Myometrial cell (primary cell): ENCODE data around the gene DAZAP1. TPM values are rescaled to one million over a fixed set of nuclear protein-coding genes. Genes with fewer than 3 reads are reported as not detected.

Experiments used
- total RNA-seq: library from RNA; depleted of rRNA; stranded (reverse); fragments of >200 nt; gene quantifications from 2 replicates; pipeline ENCODE4 v1.2.3, GENCODE V29; 2015

Gene DAZAP1
- total RNA-seq, result 96.9 and 103 TPM in 2 replicates

DNA sequence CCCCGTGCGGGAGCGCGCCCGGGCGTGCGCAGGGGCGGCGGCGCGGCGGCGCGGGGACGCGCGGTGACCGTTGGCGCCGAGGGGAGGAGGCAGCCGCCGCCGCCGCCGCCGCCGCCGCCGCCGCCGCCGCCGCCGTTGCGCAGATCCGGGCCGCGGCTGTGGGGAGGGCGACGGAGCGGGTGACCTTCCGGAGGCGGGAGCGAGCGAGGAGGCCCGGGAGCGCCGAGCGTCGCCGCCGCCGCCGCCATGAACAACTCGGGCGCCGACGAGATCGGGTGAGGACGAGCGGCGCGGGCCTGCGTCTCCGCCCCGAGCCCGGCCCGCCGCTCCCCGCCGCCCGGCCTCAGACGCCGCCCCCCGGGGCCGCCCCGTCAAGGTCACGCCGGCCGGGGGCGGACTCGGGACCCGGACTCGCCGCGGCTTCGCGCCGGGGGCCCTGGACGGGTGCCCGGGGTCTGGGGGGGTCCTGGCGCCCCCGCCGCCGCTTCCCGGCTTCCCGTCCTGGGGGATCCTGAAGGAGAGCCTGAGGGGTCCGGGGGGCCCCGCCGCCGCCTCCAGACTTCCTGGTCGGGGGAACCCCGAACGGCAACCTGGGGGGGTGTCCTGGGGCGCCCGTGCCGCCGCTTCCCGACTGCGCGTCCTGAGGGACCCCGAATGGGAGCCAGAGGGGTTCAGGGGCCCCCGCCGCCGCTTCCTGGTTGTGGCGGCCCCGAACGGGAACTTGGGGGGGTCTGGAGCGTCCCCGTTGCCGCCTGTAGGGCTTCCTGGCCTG, at the start of gene DAZAP1:
Gene DAZAP1 (plus strand): TSS at position 59 of the 772 bp plus-strand sequence. CDS start 188 bp downstream, at position 247.

DNA sequence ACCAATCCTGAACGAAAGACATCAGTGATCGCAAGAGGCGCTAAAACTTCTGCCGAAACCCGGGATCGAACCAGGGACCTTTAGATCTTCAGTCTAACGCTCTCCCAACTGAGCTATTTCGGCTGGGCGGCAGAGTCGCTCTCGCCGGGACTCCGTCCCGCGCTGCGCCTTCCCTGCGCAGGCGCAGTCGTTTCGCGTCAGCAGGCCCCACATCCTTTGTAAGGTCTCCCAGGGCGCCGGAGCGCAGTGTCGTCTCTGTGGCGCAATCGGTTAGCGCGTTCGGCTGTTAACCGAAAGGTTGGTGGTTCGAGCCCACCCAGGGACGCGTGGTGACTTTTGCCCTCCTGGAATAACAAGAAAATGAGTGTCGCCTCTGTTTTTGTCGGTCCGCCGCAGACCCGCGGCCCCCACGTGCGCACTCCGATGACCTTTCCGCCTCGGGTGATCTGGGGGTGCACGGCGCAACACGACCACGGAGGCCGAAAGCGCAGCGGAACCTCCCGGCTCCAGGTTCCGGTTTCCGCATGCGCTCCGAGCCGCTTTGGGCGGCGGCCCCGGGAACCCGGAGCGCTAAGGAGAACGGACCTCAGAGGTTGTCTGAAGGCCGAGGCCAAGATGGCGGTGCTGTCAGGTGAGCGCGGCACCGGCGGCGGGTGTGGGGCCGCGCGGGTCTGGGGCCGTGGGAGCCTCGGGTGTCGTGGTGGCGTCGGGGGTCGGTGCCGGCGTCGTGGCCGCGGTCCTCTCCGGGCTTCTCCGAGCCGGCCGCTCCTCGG, 23.9 kb upstream of the DAZAP1 start, which contains the start of gene NDUFS7:
Gene NDUFS7 (plus strand): TSS at position 596 of the 773 bp plus-strand sequence. CDS start 20 bp downstream, at position 616.

DNA sequence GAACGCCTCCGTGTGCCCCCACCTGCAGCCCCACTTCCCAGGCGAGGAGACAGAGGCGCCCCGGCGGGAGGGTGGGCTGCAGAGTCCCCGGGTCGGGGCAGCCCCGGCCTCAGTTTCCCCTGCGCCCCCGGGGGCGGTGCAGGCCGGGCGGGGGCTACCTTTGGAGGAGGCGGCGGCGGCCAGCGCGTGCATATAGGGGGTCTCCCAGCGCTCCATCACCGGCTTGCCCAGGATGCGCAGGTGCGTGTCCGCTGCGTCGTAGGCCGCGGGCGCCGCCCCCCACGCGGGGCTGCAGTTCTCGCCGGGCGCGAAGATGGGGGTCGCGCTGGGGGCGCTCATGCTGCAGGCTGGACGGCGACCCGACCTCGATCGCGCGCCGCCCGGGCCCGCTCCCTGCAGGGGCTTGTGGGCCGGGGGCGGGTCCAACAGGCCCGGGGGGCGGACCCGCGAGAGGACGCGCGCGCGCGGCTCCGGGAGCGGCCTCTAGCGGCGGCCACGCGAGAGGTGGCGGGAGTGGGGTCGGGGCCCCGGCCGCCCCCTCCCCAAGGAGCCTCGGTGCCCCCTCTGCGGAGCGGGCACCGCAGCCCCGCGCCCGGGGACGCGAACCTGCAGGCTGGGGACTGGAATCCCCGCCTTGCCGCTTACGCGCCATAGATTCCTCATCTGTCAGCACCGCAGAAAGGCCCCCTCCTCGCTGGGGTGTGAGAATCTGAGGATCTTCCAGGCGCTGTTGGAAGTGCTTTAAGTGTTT, 6.1 kb upstream of the DAZAP1 start, which contains the start of gene GAMT:
Gene GAMT (minus strand): TSS at position 405 of the 751 bp plus-strand sequence. CDS start 66 bp downstream, at position 339.

DNA sequence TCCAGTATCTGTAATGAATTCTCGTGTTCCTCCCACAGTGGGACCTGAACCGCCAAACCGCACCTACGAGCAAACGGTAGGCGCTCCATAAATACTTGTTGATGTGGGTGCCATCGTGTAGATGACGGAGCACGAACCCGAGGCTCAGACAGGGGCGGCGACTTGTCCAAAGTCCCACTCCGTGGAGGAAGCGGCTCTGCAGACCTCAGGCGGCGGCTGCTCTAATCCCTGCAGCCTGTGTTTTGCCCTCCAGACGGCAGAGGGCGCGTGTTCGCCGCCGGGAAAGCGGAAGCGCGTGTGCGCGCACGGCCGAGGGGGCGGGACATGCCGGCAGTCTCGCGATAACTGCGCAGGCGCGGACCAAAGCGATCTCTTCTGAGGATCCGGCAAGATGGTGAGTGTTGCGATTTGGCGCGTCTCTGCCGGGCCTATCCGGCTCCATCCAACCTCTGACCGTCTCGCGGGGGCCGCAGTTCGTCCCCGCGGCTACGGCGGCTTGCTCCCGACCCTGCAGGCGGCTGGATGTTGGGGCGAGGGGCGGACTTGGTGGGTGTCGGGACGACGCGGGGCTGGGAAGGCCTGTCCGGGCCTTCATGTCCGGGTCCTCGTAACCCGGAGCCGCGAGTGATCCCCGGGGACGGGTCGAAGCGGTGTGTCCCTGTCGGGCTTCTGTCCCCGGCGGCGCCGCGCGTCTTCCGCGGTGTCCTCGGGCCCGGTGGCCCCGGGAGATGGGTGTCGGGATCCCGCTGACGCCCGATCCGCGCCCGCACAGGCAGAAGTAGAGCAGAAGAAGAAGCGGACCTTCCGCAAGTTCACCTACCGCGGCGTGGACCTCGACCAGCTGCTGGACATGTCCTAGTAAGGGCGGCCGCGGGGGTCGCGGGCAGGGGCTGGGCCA, 30.9 kb downstream of the DAZAP1 start, which contains the start of gene RPS15:
Gene RPS15 (plus strand): TSS at position 362 of the 898 bp plus-strand sequence. CDS start 30 bp downstream, at position 392.

DNA sequence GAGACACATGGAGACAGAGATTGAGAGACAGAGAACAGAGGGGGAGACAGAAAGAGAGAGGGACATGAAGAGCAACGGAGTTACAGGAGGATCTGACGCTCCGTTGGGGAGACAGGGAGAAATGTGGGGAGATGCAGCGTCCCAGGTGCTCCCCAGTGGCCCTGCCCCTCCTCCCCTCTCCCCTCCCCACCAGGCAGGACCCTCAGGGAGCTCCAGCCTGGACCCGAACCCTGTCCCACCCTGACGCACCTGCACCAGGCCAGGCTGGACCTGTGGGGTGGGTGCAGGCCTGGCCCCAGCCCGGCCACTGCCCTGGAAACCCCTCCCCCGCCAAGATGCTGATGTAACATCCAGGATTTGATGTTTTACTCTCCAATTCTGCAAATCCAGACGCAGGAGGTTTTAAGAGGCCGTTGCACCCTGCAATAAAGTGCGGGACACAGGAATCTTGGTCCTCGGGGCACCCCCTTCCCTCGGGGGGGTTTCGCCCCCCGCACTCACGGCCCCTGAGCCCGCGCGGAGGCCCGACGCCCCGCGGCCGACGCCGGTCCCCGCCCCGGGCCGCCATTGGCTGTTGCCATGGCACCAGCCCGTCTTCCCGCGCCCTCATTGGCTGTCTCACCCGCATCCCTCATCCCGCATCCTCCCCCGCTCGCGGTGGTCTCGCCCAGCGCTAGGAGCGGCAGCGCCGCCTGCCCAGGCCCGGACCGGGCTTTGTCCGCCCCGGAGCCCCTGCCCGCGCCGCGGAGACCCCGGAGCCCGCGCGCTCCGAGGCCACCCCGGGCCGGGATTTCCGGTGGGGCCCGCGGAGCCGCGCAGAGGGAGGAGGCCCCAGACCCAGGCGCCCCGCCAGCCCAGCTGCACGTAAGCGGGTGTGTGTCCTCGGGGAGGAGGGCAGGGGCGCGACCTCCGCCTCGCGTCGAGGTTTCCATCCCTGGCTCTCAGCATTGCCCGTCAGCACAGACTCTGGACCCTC, 42.4 kb downstream of the DAZAP1 start, which contains the start of gene APC2:
Gene APC2 (plus strand): TSS at position 655 of the 976 bp plus-strand sequence. CDS start 2,881 bp downstream, outside the sequence.

DNA sequence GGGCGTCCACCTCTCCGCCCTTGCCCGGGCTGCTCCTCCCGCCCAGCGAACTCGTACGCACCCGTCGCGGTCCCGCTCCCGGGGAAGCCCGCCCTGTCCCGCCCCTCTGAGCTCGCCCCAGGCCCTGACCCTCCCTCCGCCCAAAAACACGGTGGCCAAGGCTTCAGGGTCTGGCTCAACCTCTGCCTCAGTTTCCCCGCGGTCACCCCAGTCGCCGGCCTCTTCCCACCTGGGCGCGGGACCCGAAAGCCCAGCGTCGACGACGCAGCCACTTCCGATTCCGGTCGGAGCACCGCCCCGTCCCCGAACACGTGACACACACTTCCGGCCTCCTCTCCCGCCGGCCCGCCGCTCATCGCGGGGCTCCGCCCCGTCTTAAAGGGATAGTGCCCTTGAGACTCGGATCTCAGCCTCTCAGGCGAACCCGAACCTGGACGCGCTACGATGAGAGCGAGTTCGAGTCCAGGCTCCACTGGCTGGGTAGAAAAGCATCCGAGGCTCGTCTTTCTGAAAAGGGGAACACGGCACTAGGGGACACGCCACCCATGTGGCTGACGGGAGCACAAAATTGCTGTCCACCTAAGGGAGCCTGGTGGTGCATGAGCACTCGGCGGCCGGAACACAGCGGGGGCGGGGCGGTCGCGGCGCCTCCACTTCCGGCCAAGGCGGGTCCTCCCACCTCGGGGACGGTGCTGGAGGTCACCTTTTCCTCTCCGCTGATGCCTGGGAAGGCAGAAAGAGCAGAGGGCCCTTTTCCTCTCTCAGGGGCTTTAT, 71.7 kb downstream of the DAZAP1 start, which contains the start of gene C19orf25:
Gene C19orf25 (minus strand): TSS at position 282 of the 774 bp plus-strand sequence. CDS start 312 bp downstream, outside the sequence.

Other genes starting within 250 kb of the DAZAP1 start
- 34.9 and 36.0 TPM in 2 replicates for gene SBNO2, start 233.3 kb upstream of the DAZAP1 start, total RNA-seq
- gene STK11, start 201.8 kb upstream of the DAZAP1 start, total RNA-seq, result 75.2 and 81.2 TPM in 2 replicates
- 3.0 and 7.2 TPM in 2 replicates for gene CBARP, start 169.6 kb upstream of the DAZAP1 start, total RNA-seq
- 63.1 and 89.1 TPM in 2 replicates for gene ATP5F1D, start 165.8 kb upstream of the DAZAP1 start, total RNA-seq
- gene MIDN, start 159.0 kb upstream of the DAZAP1 start, total RNA-seq, result 6.2 and 9.5 TPM in 2 replicates
- gene CIRBP, start 138.3 kb upstream of the DAZAP1 start, total RNA-seq, result 242 and 292 TPM in 2 replicates
- gene FAM174C, start 132.1 kb upstream of the DAZAP1 start, total RNA-seq, result 37.2 and 77.3 TPM in 2 replicates
- gene EFNA2, start 121.7 kb upstream of the DAZAP1 start, total RNA-seq, result not detected in 2 replicates
- gene NDUFS7, start 23.7 kb upstream of the DAZAP1 start, total RNA-seq, result 171 and 174 TPM in 2 replicates
- 30.0 and 34.0 TPM in 2 replicates for gene GAMT, start 6.0 kb upstream of the DAZAP1 start, total RNA-seq
- 2,537 and 3,021 TPM in 2 replicates for gene RPS15, start 30.8 kb downstream of the DAZAP1 start, total RNA-seq
- gene APC2, start 42.5 kb downstream of the DAZAP1 start, total RNA-seq, result not detected in 2 replicates
- 36.0 and 47.6 TPM in 2 replicates for gene C19orf25, start 71.6 kb downstream of the DAZAP1 start, total RNA-seq
- gene PCSK4, start 82.8 kb downstream of the DAZAP1 start, total RNA-seq, result 0.58 and 1.6 TPM in 2 replicates
- 4.0 and 8.2 TPM in 2 replicates for gene REEP6, start 83.6 kb downstream of the DAZAP1 start, total RNA-seq
- 3.5 and 12.6 TPM in 2 replicates for gene ADAMTSL5, start 105.4 kb downstream of the DAZAP1 start, total RNA-seq
- gene PLK5, start 116.5 kb downstream of the DAZAP1 start, total RNA-seq, result not detected in 2 replicates
- gene MEX3D, start 160.7 kb downstream of the DAZAP1 start, total RNA-seq, result 19.8 and 21.3 TPM in 2 replicates
- 94.6 and 133 TPM in 2 replicates for gene MBD3, start 185.3 kb downstream of the DAZAP1 start, total RNA-seq
- 69.8 and 75.0 TPM in 2 replicates for gene UQCR11, start 197.9 kb downstream of the DAZAP1 start, total RNA-seq
- 93.0 and 101 TPM in 2 replicates for gene TCF3, start 245.0 kb downstream of the DAZAP1 start, total RNA-seq